SKM-1 (cell line): Measurements from ENCODE around the gene ABCA2.
A peak's percentile ranks its signal among the peaks of the same experiment; 100 is the strongest.
"Not testable (repeated sequence)": the region's sequence is repeated elsewhere in the genome, so short reads cannot be mapped to it uniquely, and the experiment has no call there.

Experiments used
- DNase-seq: peaks from one replicate; lab custom pipeline; 2025; ENCODE audit not compliant: unreplicated experiment; lab: John Stamatoyannopoulos, UW

Gene ABCA2

GRCh38 chr9:137046088-137046787 is 18.2 kb upstream of the ABCA2 start, which contains the start of gene NPDC1:
TSS of gene NPDC1 (minus strand) at chr9:137046177. CDS start at chr9:137045989, 188 bp downstream.
- peak; percentile 68 for DNase-seq

- DNase-seq: no peak
Observed at GRCh38 chr9:137045294-137046087, 17.5 kb upstream of the ABCA2 start.

DNA sequence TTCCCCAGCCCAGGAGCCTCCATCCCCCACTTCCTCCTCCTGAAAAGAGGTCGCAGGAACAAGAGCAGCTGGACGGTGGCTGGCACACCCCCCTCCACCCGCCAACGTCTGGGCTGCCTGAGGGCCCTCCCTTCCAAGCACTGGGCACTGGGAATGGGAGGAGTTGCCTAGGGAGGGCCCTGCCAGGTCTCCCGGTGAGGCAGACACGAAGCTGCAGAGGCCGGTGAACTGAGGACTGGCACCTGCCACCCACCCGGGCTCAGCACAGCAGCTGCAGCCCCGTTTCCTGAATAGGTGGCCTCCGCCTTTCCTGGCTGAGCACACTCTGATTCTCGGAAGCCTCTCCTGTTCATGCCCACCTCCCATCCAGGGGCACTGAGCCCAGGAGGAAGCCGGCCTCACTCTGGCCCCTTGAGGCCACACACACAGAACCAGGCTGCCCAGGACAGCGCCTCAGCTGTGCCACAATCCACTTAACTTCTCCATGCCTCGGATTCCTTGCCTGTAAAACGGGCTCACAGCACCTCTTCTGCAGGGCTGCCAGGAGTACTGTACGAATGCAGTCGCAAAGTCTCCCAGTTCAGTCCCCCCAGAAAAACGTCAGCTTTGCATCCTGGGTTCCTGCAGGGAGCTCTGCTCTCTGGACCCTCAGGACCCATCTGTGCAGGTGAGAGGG is 16.6 kb upstream of the ABCA2 start:
- no peak for DNase-seq

DNA sequence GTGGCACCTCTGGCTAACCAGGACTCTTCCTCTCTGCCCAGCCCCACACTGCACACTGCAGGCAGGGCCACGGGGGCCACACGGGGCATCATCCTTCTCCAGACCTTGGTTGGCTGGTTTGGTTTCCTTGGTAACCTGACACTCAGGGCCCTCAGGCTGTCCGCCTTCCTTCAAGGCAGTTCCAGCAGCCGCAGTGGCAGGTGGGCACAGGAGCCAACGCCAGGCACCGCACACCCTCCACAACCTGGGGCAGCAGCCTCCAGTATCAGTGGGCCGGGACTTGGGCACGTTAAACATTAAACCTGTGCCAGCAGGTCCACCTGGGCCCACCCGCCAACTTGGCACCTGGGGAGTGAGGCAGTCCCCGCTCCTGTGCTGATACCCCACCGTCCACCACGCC is 16.0 kb upstream of the ABCA2 start:
- no peak for DNase-seq

GRCh38 chr9:137042751-137043727 is 15.0 kb upstream of the ABCA2 start:
- DNase-seq: no peak

DNA sequence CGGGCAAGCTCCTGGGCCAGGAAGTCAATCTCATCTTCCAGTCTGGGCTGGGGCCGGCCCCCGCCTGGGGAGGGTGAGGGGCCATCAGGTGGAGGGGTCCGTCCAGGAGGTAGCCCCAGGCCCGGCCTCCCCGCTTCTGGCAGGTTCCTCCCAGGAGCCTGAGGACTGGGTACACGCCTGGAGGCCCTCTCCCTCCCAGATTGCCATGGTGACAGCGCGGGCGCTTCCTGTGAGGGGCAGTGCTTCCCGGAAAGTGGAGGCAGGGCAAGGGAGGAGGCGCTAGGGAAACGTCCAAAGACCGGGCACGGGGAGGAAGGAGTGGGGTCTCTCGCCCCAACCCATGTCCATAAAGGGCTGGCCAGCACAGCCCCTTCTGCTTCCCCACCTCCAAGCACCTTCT is 13.1 kb upstream of the ABCA2 start:
- no peak for DNase-seq

DNA sequence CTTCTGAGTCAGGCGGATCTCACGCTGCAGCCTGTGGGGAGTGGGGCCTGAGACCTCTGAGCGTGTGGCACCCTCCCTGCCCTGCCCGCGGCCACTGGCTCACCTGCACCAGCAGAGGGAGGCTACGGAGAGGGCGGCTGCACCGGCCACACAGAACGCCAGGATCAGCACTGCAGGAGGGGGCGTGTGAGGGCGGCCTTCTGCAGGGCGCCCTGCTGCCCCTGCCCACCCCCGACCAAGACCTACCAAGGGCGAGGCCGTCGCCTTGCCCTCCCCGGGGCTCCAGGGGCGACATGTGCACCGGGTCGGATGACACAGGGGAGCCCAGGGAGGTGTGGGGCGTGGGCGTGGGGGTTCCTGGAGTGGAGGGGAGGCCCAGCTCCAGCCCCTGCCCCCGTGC is 12.5 kb upstream of the ABCA2 start:
- DNase-seq: no peak

DNA sequence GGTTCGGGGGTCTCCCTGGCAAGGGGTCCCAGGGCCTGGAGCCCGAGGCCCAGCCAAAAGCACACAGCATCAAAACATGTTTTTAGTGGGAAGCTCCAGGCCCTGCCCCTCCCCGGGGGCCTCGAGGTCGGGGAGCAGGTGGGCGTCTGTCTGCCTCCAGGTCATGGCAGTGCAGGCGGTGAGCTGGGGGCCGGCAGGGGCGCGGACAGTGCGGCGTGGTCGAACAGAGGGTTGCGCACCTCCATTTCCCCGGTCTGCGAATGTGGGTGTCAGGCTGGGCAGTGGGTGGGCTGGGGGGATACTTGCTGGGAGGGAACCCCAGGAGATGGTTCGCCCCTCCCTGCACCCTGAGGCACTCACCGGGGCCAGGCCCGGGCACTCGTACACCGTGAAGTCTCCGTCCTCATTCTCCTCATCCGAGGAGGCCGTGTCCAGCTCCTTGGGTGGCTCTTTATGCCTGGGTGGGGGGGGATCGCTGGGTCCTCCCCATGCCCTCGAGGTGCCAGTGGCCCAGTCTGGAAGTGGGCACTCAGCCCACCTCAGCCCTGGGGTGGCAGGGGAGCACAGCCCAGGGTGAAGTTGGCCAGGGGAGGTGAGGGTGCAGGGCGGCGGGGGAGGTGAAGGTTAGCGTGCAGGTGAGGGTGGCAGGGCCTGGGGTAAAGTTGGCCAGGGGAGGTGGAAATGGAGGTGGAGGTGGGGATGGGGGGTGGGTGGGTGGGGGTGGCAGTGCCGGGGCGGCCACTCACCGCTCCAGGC is 11.8 kb upstream of the ABCA2 start:
- no peak for DNase-seq

- DNase-seq: no peak
Observed at GRCh38 chr9:137038916-137039315, 10.9 kb upstream of the ABCA2 start.

- DNase-seq: no peak
Observed at GRCh38 chr9:137037483-137037882, 9.4 kb upstream of the ABCA2 start.

GRCh38 chr9:137037035-137037434 is 9.0 kb upstream of the ABCA2 start:
- no peak for DNase-seq

DNA sequence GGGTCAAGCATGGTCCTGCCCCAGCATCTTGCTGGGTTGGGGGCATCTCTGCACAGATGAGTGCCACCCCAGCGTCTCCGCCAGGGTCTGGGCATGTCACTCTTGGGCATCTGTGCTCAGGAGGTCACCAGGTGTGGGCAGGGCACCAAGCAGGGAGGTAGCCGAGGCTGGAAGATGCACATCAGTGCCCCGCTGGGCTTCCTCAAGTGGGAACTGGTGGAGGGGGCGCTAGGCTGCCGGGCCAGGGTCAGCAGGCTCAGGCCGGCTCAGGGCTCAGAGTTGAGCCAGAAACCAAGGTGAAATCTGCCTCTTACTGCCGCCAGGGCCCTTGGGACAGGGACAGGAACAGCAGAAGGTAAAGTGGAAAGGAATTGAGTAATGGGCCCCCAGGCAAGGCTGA is 7.9 kb upstream of the ABCA2 start:
- no peak for DNase-seq

GRCh38 chr9:137035507-137035834 is 7.4 kb upstream of the ABCA2 start:
- no peak for DNase-seq

DNA sequence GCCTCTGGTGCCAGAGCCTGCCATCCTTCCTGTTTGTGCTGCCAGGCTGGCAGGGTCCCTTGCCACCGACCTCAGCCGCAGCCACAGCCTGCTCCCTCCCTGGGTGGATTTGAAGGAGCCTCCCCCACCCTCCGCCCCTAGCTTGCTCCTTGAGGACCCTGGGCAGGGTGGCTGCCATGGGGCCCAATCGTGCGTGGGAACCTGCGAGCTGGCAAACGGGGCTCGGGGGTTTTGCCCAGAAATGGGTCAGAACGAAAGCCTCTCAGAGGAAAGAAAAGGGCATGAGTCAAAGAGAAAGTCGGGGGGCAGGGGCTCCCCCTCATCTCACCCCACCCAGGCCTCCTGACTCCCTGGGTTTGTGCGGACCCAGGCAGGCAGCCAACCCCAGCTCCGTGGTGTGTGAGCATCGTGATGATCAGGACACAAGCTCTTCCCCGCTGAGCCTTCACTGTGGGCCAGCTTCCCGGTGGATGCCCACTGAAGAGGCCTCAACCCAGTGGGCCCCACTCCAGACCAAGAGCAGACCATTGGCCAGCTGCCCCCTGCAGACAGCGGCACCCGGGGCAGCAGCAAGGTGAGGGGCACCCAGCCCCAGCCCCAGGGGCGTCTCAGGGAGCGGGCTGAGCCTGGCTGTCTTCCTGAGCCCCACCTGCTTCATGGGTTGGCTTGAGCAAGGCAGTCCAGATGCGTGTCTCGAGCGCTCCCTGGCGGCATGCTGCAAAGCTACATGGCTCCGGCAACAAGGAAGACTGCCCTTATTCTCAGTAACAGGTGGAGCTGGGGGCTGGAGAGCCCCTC is 6.9 kb upstream of the ABCA2 start:
- DNase-seq: peak; percentile 89

DNA sequence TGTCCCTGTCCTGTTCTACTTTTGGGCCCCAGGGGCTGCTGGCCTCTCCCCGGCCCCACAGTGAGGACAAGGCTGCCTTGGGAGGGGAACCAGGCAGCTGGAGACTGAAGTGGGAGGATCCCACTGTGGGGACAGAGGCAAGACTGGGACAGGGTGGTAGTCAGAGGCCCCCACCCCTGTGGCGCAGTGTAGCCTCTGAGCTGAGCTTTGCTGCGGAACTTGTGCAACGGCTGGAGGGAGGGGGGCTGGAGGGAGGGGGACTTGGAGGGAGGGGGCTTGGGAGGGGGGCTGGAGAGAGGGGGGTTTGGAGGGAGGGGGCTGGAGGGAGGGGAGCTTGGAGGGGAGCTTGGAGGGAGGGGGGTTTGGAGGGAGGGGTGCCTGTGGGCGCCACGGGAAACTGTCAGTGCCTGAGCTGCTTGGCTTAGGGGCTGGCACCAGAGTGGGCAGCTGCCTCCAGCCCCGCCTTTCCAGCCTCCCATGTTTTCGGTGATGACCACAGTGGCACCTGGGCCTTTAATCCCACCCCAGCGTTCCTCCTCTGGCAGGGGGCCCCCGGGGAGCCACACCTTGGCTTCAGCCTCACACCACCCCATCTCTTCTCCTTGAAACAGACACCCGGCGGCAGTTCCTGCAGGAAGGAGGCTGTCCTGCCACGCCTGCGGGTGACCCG is 6.1 kb upstream of the ABCA2 start:
- no peak for DNase-seq

DNA sequence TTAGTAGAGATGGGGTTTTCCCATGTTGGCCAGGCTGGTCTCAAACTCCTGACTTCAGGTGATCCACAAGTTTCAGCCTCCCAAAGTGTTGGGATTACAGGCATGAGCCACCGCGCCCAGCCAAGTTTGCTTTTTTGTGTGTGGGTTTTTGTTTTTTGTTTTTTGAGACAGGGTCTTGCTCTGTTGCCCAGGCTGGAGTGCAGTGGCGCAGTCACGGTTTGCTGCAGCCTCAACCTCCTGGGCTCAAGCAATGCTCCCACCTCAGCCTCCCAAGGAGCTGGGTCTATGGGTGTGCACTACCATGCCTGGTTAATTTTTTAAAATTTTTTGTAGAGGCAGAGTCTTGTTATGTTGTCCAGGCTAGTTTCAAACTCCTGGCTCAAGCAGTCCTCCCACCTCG is 5.4 kb upstream of the ABCA2 start:
- DNase-seq: not testable (repeated sequence)

DNA sequence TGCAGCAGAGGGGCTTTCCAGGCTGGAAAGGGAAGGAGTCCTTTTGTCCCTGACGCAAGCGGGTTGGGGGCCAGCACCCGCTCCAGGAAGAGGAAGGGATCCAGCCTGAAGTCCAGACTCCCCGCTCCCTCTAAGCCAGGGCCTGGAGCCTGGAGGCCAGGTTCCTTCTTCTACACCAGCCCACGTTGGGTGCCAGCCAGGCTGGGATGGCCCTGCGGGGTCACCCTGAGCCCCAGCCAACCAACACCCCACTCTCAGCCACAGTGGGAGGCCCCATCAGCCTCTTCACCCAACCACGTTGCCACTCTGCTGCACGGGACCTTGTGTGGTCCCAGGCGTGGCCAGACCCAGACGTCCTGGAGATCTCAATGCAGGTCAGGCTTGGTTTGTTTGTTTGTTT is 4.8 kb upstream of the ABCA2 start:
- peak; percentile 75 for DNase-seq

- DNase-seq: peak; percentile 27
Observed at GRCh38 chr9:137031904-137032640, 4.0 kb upstream of the ABCA2 start, which contains the start of gene FUT7. TSS of gene FUT7 (minus strand) at chr9:137032088. CDS start at chr9:137031991, 97 bp downstream.
